GM21367 (cell line): ENCODE results near the gene PIGQ.

Experiments
- ATAC-seq: cut with Tn5 transposase; IDR thresholded peaks from one replicate; pipeline ENCODE4 v1.9.1; 2021; ENCODE audit not compliant: unreplicated experiment

Gene PIGQ

DNA sequence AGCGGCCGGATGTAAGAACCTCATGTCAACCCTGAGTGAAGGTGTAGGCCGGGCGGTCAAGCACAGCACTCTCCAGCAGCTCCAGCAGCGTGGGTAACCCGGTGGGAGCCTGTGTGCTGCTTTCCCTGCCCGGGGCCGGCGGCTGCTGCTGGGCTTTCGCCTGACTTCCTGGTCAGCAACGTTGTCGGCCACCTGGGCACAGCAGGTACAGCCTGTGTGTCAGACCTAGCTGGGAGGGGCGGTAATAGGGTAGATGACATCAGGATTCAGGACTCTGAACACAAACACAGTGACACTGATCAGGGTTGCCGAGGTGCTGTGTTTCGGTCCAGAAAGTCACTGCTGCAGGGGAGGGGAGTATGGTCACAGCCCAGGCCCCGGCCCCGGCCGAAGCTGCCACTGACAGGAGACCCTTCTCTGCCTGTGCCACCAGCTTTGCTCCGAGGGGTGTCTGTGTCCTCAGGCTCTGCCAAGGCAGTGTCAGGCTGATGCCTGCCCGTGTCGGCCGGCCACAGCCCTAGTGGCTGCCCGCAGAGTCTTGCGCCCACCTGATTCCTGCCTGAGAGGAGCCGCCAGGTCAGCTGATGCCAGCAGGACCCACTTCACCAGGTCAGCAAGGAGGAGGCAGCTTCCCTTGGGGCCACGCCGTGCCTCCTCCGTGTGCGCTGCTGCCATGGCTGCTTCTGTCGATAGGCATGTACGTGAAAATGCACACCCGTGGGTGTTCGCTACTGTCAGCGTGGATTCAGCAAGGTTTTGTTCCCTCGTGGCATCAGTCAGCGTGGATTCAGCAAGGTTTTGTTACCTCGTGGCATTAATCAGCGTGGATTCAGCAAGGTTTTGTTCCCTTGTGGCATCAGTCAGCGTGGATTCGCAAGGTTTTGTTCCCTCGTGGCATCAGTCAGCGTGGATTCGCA lies 29.3 kb downstream of the PIGQ start:
- no peak for ATAC-seq

GRCh38 chr16:600781-601180 lies 31.0 kb downstream of the PIGQ start:
- no peak for ATAC-seq

GRCh38 chr16:603933-604332 lies 34.2 kb downstream of the PIGQ start:
- ATAC-seq: no peak

DNA sequence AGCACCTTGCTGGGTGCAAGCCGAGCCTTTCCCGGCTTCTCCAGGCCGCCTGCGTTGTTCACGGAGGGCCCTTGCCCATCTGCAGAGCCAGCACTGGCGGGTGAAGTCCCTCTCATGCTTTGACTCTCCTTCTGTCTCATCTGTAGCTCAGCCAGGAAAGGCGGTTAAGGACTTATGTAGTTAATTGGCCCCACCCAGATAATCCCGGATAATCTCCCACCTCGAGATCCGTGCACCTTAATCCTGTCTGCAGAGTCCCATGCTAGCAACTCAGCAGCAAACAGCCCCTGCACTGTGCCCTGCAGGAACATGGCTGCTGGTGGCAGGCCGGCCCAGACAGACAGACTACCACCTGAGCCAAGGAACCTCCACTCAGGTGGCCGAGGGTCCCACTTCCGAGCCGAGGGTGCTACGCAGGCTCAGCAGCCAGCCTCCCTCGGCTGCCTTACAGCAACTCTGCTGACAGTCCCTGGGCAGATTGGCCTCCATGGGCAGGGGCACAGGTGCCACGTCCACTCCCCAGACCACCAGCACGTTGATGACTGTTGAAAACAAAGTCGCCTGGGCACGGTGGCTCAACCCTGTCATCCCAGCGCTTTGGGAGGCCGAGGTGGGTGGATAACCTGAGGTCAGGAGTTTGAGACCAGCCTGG lies 37.0 kb downstream of the PIGQ start:
- no peak for ATAC-seq

DNA sequence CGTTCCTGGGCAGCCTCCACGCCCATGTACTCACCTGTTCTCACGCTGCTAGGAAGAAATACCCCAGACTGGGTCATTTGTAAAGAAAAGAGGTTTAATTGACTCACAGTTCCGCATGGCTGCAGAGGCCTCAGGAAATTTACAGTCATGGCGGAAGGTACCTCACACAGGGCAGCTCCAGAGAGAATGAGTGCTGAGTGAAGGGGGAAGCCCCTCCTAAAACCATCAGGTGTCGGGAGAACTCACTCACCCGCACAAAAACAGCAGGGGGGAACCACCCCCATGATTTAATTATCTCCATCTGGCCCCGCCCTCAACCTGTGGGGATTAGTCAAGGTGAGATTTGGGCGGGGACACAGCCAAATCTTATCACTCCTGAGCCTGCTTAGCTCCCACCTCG lies 38.3 kb downstream of the PIGQ start:
- no peak for ATAC-seq

DNA sequence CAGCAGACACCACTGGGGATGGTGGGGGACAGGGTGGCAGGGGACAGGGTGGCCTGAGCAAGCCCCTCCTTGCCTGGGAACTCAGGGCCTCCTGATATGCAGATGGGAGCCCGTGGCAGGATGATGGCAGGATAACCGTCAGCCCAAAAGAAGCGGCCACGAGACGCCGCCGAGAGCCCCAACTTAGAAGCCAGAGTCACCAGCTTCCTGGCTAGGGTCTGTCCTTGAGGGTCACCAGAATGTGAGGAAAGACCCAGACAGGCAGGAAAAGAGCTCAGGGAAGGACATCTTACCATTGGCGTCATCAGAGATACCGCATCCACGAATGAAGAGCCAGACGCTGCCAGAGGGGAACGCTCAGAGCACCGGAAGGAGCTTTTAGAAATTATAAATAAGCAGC lies 39.5 kb downstream of the PIGQ start:
- ATAC-seq: no peak

DNA sequence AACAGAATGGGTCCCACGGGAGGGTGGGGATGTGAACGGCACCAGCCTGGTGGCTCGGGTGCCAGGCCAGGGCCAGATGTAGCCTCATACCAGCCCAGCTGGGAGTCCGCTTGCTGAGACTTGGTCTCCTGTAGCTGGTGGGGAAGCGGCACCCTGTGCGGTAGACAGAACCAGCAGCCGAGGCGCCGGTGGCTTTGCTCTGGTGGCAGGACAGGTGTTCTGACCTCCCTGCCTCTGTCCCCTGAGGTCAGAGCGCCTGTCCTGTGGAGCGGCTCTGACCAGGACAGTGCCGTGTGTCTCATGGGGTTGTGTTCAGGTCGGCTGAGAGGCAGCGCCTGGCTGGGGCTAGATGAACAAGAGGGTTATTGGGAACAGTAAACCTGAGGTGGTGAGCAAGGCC lies 40.2 kb downstream of the PIGQ start:
- no peak for ATAC-seq

DNA sequence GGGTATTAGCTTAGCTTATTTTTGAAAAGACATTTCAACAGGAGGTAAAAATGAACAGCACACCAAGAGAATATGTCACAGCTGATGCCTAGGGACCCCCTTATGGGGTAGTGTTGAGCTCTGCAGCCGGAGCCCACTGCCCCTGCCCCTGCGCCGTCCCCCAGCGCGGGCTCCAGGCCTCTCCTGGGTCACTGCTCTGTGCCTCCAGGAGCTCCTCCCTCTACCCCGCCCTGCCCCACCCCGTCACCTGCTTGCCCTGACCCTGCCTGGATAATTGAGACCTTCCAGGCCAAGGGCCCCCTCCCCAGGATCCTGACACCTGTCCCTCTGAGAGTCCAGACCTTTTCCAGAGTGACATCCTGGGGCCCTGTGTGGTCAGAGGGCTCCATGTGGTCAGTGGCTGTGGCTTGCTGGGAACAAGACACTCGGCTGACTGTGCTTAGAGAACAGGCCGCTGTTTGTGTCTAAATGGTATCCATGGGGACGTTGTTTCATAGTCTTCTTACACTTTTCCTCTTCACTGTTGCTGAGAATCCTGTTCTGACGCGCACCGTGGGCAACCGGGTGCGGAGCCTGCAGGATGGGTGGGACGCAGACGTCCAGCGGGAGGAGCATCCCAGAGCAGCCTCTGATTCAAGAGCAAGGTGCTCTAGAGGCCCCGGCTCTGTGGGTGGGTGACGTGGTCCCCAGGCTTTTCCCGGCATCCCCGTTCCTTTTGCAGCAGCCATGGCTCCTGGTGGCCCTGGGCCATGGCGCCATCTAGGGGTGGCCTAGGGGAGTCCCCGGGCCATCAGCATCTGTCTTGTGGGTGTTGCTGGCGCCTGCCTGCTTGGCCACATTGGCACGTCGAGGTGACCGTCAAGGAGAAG lies 41.0 kb downstream of the PIGQ start:
- ATAC-seq: no peak

GRCh38 chr16:615122-615521 lies 45.4 kb downstream of the PIGQ start:
- no peak for ATAC-seq

DNA sequence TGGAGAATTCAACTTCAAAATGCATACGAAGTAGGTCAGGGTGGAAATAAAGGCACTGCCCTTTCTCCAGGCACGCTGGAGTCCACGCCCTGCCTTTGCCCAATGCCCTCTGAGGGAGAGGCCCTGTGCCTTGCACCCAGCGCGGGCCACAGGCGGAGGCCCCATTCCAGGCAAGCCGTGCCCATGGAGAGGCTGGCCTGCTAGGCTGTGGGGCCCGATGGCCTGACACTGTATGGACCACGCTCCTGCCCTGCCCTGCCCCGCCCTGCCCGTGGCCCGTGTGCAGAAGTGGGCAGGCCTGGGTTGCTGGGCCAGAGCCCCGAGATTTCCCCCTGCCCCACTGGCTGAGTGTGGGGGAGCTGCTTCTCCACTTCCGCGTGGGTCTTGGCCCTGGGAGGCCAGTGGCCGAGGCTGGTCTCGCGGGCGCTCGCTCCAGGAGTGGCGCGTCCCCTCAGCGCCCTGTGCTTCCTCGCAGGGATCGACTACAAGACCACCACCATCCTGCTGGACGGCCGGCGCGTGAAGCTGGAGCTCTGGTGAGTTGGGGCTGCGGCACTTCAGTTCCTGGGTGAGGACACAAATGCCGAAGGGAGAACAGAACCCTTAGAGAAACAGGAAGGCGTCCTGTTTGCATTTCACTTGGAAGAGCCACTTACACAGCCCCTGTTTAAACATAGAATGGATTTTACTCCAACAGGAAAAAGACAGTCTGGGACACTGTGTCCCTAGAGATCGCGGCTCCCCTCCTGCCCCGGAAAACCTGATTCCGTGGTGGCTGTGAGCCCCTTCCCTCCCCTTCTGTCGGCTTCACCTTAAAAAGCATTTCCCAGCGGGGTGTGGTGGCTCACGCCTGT lies 47.2 kb downstream of the PIGQ start:
- ATAC-seq: no peak

GRCh38 chr16:617855-618254 lies 48.1 kb downstream of the PIGQ start:
- no peak for ATAC-seq

- ATAC-seq: no peak
Observed at GRCh38 chr16:619476-620100, 49.8 kb downstream of the PIGQ start.

DNA sequence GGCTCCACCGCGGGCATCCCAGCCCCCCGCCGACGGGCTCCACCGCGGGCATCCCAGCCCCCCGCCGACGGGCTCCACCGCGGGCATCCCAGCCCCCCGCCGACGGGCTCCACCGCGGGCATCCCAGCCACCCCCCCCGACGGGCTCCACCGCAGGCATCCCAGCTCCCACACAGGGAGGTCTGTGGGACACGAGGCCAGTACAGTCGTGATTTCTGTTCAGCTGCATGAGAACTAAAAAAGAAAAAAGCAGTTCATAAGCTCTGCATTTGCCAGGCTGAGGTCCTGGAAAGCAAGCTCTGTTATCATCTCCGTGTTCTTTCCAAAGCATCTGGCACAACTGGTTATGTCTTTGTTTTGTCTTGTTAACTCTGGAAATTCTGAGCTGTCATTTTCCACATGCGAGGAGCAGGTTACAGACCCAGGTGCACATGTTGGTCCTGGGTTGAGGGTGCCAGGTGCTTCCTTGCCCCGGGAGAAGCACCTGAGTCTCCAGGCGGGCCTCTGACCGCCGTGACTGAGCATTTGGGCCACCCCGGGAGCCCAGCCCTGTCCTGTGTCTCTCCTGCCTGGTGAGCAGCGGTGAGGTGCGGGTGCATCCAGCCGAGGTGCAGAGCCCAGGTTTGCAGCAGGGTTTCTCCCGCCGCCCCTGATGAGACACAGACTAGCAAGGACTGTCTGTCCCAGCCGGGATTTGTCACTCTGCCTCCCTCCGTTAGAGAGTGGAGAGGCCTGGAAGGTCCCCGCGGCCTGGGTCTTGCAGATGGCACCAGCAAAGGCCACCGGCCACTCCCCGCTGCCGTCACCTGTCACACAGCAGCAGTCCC lies 51.1 kb downstream of the PIGQ start:
- ATAC-seq: no peak

DNA sequence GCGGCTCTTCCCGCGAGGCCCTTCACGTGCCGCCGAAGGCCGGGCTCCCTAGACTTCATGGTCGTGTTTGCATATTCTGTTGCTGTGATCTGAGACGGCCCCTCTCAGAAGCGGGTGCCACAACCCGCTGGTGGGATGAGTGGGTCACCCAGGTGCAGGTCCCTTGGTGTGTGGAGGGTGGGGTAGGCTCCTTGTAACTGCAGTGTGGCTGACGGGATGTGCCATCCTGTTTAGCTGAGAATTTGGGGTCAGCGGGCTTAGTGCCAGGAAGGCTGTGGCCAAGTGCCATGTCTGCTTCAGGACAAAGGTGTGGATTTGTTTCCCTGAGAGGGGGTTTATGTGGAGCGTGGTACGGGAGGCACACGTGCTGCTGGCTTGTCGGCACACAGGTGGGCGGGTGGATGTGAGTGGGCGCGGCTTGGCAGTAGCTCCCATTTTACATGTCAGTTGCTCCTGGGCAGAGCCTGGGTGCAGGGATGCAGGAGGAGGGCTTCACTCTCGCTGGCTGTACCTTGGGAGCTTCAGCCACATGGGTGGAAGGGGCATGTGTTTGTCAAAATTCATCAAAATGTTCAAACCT lies 51.8 kb downstream of the PIGQ start:
- ATAC-seq: no peak

DNA sequence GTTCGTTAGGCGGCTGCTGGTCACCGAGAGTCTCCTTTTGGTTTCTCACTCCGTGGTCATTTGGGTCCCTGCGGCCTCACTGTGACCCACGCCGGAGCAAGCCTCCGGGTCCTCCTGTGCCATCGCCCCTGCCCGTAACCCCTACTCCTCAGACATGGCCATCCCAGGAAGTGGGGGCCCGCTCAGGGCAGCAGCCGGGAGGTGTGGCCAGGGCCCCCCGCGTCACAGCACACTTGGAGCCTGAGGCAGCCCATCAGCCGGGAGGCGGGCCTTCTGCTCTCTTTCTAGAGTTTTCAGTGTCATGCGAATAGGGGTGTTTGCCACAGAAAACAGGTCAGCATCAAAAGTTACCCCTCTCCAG lies 53.1 kb downstream of the PIGQ start:
- no peak for ATAC-seq

- ATAC-seq: no peak
Observed at GRCh38 chr16:624526-625070, 54.8 kb downstream of the PIGQ start.

- ATAC-seq: no peak
Observed at GRCh38 chr16:625117-625976, 55.6 kb downstream of the PIGQ start.
